Measurements from ENCODE around the gene ACSM3.
"Not testable (repeated sequence)": the region's sequence is repeated elsewhere in the genome, so short reads cannot be mapped to it uniquely, and the experiment has no call there.

The ACSM3 gene

GRCh38 chr16:20763461-20764232, at the start of gene ACSM3:
ACSM3 (plus strand) TSS chr16:20764014; CDS start chr16:20770035, 6,021 bp downstream.
- peak; percentile 81 to 86 for DNase-seq

DNA sequence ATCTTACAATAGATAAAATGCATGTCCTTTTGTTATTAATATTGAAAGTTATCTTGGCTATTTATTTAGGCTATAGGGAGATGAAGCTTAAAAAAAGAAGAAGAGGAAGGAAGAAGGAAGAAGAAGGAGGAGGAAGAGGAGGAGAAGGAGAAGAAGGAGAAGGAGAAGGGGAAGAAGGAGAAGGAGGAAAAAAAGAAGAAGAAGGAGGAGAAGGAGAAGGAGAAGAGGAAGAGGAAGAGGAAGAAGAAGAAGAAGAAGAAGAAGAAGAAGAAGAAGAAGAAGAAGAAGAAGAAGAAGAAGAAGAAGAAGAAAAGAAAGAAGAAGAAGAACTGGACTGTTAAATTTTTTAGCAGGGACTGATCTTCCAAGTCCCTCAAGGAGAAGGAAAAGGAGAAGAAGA, 46.1 kb upstream of the ACSM3 start:
- DNase-seq, result not testable (repeated sequence)

GRCh38 chr16:20720251-20720650, 43.6 kb upstream of the ACSM3 start:
- DNase-seq, result no peak

DNA sequence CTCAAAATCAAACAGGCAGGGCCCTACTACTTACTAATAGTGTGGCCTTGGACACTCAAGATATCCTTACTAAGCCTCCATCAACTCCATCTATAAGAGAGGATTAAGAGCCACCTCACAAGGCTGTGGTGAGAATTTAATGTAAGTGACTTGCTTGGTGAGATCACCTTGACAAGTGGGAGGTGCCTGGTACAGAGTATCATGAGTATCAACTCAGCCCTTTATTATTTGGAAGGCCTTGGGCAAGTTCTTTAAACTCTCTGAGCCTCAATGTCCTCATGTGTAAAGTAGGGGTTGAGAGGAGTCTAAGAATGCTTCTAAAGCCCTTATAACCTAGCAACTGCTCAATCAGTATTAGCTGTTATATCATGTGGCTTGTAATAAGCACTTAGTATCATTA, 37.2 kb upstream of the ACSM3 start:
- no peak for DNase-seq

DNA sequence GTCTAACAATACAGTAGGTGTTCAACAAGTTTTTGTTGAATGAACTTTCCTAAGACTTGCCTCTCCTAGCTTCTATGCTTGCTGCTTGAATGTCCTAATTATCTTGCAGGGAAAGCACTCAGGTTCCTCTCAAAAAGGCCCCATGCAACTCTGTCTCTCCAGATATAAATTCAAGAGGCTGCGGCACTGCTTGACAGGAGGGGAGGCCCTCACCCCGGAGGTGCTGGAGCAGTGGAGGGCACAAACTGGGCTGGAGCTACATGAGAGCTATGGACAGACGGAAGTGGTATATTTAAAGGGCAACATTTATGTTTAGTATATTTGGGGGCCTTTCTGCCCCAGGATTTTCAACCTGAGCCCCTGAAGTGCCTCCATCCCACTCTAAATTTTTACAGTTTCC, 36.6 kb upstream of the ACSM3 start:
- no peak for DNase-seq

- no peak for DNase-seq
These were observed 34.7 kb upstream of the ACSM3 start for GRCh38 chr16:20729141-20729540.

DNA sequence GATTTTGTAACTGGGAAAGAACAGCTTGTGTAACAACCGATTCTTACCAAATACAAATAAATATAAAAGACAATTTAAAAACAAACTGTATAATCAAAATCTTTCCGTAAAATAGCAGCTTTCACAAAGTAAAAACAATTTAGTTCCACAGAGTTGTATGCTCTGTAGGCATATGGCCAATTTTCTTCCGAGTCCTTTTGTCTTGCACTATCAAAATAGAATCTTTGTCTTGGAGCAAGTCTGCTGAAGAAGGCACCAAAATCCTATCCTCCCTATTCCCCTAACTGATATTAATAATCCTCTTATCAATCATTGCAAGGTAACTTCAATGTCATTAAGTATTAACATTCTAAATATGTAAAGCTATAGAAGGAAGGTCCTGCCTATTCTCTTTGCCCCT, 29.8 kb upstream of the ACSM3 start:
- no peak for DNase-seq

DNA sequence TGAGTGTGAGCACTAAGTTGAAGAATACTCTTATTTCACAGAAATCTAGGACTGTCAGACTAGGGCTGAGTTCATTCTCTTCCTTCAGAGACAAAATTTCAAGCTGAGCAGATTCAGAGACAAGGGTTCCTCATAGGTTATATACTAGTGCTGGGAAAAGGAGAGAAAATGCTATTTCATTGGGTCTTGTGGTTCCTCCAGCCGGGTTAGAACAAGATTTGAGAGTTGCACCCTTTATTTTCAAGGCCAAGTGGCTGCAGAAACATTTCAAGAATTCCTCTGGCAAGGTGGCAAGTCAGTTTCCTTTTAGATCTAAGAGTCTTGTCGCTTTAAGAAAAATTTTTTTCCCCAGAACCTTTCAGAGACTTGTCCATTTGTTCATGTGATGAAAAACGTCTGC, 29.0 kb upstream of the ACSM3 start:
- no peak for DNase-seq

GRCh38 chr16:20735490-20735889, 28.3 kb upstream of the ACSM3 start:
- no peak for DNase-seq

DNA sequence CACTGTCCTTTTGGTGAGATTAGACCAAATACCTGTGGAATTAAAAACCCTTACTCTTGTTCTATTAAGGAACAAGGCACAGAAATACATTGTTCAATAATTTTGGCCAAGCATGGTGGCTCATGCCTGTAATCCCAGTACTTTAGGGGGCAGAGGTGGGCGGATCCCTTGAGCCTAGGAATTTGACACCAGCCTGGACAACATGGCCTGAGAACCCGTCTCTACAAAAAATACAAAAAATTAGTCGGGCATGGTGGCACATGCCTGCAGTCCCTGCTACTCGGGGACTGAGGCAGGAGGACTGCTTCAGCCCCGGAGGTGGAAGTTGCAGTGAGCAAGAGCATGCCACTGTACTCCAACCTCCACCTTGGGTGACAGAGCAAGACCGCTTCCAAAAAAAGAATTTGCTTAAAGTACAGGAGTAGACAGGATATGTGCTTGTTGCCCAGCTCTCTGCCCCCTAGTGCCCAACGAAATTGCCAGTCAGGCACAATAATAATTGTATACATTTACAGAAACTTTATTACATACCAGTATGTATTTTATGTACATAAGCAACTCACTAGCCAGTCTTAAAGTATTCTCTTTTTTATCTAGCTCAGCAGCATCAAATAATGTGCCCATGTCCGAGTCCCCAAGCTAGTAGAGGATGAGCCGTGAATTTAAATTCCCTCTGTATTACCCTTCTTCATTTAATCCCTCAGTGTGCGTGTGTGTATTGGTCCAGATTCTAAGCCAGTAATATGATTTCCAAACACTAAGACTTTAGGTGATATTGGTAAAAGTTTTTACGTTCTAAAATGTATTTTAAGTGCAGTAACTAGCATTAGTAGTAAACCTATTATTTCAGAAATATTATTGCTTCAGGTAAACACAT, 23.6 kb upstream of the ACSM3 start:
- DNase-seq, result peak; percentile 13 to 30

GRCh38 chr16:20740901-20741521, 22.8 kb upstream of the ACSM3 start:
- DNase-seq, result peak; percentile 92

- DNase-seq, result peak; percentile 98
These were observed 22.1 kb upstream of the ACSM3 start, which contains the start of gene THUMPD1 for GRCh38 chr16:20741554-20742285. THUMPD1 (minus strand) TSS chr16:20741818; CDS start chr16:20741739, 79 bp downstream.

DNA sequence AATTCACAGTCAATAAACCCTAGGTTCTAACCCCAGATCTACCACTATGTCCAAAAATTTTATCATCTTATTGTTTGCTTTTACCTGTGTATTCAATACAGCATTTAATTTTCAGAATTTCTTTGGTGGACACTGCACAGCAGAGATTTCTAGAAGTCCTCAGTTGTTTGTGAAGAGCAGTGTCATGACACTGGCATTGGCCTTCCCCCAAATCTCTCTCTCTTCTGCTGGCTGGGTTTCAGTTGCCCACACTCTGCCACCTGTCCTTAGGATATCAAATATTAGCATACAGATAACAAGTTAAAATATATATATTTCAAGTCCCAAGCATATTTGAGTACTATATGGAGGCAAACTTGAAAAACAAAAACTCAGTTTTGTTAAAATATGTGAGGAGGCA, 20.2 kb upstream of the ACSM3 start:
- DNase-seq, result no peak

DNA sequence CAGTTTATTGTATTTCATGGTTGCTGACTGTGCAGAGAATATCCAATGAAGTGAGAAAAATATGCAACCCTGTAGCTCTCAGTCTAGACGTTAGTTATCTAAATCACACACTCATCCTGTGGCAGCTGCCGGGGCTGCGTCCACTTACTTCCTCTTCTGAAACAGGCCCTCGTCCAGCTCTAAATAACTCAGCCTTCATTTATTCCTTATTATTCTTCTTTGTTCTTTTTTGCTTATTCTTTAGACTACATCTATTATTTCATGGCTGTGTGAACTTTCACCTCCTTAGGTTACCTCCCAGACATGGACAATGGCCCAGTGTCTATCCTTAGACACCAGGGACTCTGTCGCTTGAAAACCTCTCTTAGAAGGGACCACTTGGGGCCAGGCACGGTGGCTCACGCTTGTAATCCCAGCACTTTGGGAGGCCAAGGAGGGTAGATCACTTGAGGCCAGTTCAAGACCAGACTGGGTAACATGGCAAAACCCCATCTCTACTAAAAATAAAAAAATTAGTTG, 18.8 kb upstream of the ACSM3 start:
- peak in 1 of 2 donors; percentile 7 for DNase-seq

- no peak for DNase-seq
These were observed 17.4 kb upstream of the ACSM3 start for GRCh38 chr16:20746461-20746860.

- no peak for DNase-seq
These were observed 16.6 kb upstream of the ACSM3 start for GRCh38 chr16:20747030-20747816.

DNA sequence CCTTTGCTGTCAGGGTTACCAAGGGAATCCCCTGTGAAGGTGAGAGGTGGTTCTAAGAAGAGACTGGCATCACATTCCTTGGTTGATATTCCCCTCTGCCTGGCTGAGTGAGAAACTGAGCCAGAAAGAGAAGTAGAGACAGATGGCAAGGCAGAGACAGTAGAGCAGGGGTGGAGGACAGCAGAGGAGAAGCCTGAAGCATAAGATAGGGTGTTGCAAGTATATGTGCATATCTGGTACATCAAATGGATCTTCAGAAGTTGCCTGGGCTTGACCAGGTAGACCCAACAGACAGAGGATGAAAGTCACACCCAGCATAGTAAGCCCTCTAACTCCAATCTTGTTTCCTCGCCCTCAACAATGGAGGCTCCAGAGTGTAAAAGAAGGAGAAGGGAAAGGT, 14.3 kb upstream of the ACSM3 start:
- DNase-seq, result no peak

DNA sequence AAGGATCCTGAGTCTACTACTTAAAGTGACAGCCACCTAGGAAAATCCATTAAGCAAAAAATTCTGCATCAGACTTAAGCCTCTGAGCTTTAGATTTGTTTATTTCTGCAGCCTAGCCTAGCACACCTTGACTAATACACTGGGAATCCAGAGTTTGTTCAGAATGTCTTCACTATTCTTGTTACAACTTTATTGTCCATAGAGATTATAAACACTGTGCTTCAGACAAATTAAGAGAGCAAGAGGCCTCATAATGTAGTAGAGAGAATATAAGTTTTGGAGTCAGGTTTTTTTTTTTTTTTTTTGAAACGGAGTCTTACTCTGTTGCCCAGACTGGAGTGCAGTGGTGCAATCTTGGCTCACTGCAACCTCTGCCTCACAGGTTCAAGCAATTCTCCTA, 13.3 kb upstream of the ACSM3 start:
- DNase-seq, result no peak

DNA sequence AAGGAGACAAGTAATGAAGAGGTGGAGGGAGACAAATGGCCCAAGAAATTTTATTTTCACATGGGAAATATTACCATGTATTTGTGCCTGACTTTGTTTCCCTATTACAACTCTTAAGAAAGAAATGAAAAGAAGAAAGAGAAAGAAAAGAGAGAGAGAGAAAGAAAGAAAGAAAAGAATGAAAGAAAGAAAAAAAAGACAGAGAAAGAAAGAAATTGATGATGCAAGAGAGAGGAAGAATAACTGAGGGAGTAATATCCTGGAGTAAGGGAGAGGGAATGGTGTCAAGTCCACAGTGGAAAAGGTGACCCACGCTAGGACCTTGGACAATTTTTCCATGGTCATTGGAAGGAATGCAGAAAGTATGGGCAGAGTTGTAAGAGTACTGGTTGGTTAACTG, 10.1 kb upstream of the ACSM3 start:
- DNase-seq, result no peak

DNA sequence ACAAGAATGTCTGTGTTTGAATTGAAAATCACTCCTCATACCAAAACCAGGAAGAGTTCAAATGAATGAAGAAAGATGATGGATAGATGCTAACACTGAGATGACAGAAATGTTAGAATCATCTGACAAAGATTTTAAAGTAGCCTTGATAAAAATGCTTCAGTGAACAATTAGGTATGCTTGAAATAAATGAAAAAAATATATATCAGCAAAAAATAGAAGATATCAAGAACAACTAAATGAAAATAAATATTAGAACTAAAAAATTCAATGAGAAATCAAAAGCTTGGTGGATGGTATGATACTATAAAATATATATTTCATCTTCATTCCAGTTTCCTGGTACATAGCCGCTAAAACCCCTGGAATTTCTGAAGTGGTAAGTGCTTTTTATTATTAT, 8.6 kb upstream of the ACSM3 start:
- DNase-seq, result no peak

GRCh38 chr16:20755799-20756198, 8.0 kb upstream of the ACSM3 start:
- DNase-seq, result not testable (repeated sequence)

- DNase-seq, result no peak
These were observed 3.5 kb upstream of the ACSM3 start for GRCh38 chr16:20760346-20760745.
